IMR-90 (cell line): ENCODE measurements around the gene EIF4E1B.
A peak's percentile ranks its signal among the peaks of the same experiment; 100 is the strongest.

Source experiments
- BHLHE40 ChIP-seq: fragments of 150-350 bp; IDR thresholded peaks from 2 replicates; pipeline ENCODE4 v1.6.1; 2016; ENCODE audit warnings: mild to moderate bottlenecking, low read depth, low read length
- FOS ChIP-seq: fragments of 150-350 bp; IDR thresholded peaks from 2 replicates; pipeline ENCODE4 v1.6.1; 2016; ENCODE audit warnings: low read depth, low read length
- MAFK ChIP-seq: IDR thresholded peaks from 2 replicates; pipeline ENCODE4 v1.6.1; 2012; ENCODE audit warnings: low read depth, low read length, improper control_type of control experiment
- POLR2A ChIP-seq: IDR thresholded peaks from 2 replicates; pipeline ENCODE4 v1.6.1; 2012; ENCODE audit warnings: mild to moderate bottlenecking, low read depth, low read length
- SMC3 ChIP-seq: fragments of 150-350 bp; IDR thresholded peaks from 2 replicates; pipeline ENCODE4 v1.6.1; 2016; ENCODE audit warnings: low read depth, mild to moderate bottlenecking, antibody characterized with exemption, low read length, moderate library complexity
- TF ChIP-seq, protein P1 (sequence below): conservative IDR thresholded peaks from 2 replicates; pipeline ENCODE4 v1.5.1; 2012; ENCODE audit warnings: mild to moderate bottlenecking, low read depth, low read length, improper control_type of control experiment
- TF ChIP-seq, protein P2 (sequence below): fragments of 150-350 bp; IDR thresholded peaks from 2 replicates; pipeline ENCODE4 v1.6.1; 2016; ENCODE audit warnings: low read depth, mild to moderate bottlenecking, low read length, moderate library complexity, borderline replicate concordance
- TF ChIP-seq, protein P3 (sequence below): fragments of 150-350 bp; IDR thresholded peaks from 2 replicates; pipeline ENCODE4 v1.6.1; 2017; ENCODE audit warnings: mild to moderate bottlenecking, antibody characterized with exemption, low read length, low read depth

DNA sequence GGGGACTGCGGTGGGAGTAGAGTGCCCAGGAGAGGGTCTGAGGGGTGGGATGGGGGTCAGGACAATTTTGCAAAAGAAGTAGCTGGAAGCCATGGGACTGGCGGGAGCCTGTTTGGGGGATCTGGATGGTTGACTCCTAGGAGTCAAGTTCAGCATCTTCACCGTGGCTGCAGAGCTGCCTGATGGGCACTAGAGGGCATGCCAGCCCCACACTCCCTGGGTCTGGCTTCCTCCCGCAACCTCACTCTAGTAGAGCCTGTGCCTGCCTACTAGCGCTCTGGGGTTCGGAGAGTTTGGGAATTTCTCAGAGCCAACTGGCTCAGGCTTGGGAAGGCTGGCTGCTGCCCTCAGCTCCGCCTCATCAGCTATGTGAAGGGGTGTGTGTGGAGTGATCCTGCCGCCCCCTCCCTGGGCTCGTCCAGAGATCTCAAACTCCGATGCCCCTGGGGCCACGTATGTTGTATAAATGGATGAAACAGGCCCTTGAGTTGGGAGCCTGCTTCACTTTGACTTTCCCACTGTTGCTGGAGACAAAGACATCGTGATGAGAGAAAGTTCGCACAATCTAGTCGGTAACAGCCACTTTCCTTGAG is 27.6 kb downstream of the EIF4E1B start:
- no peak for TF ChIP-seq POLR2A
- TF ChIP-seq BHLHE40, result no peak
- TF ChIP-seq, protein P1, sequence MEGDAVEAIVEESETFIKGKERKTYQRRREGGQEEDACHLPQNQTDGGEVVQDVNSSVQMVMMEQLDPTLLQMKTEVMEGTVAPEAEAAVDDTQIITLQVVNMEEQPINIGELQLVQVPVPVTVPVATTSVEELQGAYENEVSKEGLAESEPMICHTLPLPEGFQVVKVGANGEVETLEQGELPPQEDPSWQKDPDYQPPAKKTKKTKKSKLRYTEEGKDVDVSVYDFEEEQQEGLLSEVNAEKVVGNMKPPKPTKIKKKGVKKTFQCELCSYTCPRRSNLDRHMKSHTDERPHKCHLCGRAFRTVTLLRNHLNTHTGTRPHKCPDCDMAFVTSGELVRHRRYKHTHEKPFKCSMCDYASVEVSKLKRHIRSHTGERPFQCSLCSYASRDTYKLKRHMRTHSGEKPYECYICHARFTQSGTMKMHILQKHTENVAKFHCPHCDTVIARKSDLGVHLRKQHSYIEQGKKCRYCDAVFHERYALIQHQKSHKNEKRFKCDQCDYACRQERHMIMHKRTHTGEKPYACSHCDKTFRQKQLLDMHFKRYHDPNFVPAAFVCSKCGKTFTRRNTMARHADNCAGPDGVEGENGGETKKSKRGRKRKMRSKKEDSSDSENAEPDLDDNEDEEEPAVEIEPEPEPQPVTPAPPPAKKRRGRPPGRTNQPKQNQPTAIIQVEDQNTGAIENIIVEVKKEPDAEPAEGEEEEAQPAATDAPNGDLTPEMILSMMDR, result peak; percentile 79
- TF ChIP-seq, protein P2, sequence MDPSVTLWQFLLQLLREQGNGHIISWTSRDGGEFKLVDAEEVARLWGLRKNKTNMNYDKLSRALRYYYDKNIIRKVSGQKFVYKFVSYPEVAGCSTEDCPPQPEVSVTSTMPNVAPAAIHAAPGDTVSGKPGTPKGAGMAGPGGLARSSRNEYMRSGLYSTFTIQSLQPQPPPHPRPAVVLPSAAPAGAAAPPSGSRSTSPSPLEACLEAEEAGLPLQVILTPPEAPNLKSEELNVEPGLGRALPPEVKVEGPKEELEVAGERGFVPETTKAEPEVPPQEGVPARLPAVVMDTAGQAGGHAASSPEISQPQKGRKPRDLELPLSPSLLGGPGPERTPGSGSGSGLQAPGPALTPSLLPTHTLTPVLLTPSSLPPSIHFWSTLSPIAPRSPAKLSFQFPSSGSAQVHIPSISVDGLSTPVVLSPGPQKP, result no peak
- TF ChIP-seq SMC3, result peak; percentile 63
- no peak for TF ChIP-seq FOS
- TF ChIP-seq, protein P3, sequence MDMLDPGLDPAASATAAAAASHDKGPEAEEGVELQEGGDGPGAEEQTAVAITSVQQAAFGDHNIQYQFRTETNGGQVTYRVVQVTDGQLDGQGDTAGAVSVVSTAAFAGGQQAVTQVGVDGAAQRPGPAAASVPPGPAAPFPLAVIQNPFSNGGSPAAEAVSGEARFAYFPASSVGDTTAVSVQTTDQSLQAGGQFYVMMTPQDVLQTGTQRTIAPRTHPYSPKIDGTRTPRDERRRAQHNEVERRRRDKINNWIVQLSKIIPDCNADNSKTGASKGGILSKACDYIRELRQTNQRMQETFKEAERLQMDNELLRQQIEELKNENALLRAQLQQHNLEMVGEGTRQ, result no peak
- no peak for TF ChIP-seq MAFK
